ENCODE data around the gene LLPH.
A peak's percentile ranks its signal among the peaks of the same experiment; 100 is the strongest.
"Not testable (repeated sequence)": the region's sequence is repeated elsewhere in the genome, so short reads cannot be mapped to it uniquely, and the experiment has no call there.

LLPH gene

DNA sequence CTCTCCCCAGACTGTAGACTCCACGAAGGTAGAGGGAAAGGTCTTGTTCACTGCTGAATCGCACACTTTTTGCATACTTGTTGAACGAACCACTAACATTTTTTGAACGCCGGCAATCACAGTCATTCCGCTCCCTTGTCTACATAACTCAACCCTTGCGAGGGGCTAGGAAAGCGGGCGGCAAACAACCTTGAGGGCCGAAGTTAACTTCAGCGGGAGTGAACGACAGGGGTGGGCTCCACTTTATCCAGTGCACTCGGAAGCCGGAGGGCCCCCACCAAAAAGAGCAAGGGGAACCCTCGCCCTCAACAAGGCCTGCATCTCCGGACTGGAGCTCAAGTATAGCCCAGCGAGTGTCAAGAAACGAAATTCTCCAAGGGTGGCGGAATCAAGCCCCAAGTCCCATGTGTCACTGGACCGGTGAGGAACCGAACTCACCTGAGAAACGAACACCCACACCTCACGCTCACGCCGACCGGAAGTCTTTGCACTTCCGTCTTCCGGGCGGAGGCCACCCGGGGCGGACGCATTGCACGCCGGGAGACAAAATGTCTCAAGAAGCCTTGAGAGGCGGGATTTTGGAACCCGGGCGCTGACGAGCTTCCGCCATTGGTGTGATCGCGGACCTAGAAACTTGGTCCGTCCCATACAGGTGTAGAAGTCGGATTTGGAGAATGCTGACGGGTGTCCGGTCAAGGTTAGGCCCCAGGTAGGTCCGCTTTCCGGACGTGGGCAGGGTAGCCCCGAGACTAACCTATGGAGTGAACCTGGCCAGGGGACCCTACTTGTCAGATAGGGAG lies at the start of gene LLPH:
Gene LLPH (minus strand): TSS at position 484 of the 800 bp plus-strand sequence. CDS start 1,644 bp downstream, outside the sequence.
- DNase-seq (ENCODE audit: low spot score): peak; percentile 92

DNA sequence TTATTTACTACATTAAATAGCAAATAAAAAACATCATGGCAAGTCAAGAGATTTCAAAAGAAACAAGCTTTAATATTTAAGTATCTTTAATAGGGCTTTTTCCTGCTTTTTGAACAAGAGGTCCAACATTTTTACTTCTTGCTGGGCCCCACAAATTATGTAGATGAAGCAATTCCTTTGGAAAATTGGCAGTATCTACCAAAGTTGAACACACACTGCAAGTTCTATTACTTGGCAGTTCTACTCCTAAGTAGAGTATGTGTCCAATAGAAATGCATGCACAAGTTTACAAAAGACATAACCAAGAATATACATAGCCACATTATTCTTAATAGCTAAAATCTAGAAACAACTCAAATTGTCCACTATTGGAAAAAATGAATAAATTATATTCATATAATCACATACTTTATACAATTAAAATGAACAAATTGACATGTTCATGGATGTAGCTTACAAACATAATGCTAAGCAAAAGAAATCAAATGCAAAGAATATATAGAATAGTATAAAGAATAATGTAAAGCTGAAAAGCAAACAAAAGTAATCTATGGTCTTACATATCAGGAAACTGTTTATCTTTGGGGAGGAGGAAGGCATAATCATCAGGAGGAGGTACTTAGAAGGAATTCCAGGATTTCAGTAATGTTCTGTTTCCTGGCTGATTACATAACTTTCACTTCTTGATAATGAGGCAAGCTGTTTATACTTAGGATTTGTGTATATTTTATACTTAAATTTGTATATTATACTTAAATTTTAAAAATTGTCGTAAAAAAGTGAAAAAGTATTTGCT lies 45.8 kb upstream of the LLPH start:
- no peak for DNase-seq (ENCODE audit: low spot score)

DNA sequence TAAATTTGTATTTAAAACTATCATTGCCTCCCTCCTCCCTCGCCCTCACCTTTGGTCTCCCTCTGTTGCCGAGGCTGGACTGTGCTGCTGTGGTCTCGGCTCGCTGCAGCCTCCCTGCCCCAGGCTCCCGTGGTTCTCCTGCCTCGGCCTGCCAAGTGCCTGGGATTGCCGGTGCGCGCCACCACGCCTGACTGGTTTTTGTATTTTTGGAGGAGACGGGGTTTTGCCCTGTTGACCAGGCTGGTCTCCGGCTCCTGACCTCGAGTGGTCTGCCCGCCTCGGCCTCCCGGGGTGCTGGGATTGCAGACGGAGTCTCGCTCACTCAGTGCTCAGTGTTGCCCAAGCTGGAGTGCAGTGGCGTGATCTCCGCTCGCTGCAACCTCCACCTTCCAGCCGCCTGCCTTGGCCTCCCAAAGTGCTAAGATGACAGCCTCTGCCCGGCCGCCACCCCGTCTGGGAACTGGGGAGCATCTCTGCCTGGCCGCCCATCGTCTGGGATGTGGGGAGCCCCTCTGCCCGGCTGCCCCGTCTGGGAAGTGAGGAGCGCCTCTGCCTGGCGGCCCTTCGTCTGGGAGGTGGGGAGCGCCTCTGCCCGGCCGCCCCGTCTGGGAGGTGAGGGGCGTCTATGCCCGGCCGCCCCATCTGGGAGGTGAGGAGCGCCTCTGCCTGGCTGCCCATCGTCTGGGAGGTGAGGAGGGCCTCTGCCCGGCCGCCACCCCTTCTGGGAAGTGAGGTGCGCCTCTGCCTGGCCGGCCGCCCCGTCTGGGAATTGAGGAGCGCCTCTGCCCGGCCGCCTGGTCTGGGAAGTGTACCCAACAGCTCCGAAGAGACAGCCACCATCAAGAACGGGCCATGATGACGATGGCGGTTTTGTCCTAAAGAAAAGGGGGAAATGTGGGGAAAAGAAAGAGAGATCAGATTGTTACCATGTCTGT lies 44.1 kb upstream of the LLPH start:
- not testable (repeated sequence) for DNase-seq (ENCODE audit: low spot score)

DNA sequence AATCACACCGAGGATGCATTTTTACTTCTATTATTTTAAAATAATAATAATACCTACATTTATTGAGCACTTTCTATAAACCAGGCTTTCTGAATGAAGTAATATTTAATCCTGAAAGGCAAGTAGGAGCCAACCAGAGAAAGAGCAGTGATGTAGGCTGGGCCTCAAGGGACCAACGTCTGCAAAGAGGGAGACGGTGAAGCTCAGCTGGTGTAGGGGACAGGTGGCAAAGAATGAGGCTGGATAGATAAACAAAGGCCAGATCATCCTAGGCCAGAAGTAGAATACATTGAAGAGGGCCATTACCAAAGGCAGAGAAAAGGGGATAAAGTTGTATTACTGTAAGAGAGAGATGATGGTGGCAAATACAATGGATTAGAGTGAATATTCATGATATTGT lies 40.1 kb upstream of the LLPH start:
- DNase-seq (ENCODE audit: low spot score): no peak

DNA sequence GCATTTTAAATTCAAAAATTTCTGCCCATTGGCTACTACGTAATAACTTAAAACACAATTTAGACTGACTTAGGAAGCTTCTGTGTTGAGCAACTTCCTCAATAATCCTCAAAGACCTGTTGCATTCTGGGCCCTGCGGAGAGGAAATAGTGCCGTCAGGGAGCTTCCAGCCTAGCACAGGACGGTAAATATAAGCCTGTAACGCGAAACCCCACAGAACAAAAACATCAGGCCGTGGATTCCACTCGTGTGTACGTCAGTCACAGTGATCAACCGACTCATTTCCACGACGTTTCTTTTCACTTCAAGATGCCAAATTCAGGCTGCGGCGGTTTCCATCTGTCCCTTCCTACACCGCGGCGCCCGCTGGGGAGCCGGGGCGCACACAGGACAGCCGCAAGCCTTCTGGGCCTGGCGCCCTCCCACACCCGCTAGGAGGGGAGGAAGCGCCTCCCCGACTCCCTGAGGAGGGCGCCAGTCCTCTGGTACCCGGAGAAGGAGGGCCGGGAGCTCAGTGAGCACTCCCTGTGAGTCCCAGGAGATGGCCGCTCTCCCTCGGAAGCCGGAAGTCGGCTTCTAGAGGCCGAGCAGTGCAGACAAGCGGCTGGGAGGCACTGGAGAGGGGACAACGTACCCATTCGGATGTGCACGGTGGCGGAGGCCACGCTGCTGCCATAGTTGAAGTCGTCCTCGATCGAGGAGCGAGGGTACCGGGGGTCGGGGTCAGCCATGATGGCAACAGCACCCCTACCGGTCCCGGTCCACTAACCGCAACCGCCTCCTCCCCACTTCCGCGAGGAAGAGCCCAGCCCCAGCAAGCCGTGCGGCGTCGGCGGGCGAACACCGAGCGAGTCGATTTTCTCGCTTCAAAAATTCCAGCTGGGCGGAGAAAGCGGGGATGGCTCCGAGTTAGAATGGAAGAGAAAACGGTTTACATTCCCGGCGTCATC lies 38.9 kb upstream of the LLPH start, which contains the start of gene TMBIM4:
Gene TMBIM4 (minus strand): TSS at position 776 of the 950 bp plus-strand sequence. CDS start 45 bp downstream, at position 731.
- peak; percentile 91 for DNase-seq (ENCODE audit: low spot score)

DNA sequence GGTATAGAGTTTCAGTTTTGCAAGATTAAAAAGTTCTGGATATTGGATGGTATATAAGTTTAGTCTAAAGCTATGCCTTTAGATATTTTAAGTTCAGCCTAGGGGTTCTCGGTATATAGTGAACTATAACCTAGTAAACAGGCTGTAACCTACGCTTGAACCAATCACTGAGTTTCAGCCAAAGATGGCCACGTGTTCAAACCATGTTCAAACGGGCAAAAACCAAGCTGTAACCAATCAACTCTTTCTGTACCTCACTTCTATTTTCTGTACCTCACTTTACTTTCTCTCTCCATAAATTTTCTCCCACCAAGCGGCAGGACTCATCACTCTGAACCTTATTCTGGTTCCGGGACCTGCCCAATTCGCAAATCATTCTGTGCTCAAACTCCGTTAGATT lies 37.9 kb upstream of the LLPH start:
- DNase-seq (ENCODE audit: low spot score): no peak

DNA sequence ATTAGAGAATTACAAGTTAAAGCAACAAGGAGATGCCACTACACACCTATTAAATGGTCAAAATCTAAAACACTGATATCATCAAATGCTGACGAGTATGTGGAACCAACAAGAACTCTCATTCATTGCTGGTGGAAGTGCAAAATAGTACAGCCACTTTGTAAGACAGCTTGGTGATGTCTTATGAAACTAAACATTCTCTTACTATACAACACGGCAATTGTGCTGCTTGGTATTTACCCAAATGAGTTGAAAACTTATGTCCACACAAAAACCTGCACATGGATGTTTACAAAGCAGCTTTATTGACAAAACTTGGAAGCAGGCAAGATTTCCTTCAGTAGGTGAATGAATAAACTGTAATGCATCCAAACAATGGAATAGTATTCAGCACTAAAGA lies 36.0 kb upstream of the LLPH start:
- DNase-seq (ENCODE audit: low spot score): no peak

DNA sequence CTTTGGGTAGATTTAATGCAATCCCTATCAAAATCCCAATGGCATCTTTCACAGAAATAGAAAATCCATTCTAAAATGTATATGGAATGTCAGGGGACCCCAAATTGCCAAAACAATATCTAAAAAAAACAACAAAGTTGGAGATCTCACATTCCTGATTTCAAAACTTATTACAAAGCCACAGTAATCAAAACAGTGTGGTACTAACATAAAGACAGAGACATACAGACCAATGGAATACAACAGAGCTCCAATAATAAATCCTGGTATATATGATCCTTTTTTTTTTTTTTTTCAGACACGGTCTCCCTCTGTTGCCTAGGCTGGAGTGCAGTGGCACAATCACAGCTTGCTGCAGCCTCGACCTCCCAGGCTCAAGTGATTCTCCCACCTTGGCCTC lies 34.6 kb upstream of the LLPH start:
- no peak for DNase-seq (ENCODE audit: low spot score)

DNA sequence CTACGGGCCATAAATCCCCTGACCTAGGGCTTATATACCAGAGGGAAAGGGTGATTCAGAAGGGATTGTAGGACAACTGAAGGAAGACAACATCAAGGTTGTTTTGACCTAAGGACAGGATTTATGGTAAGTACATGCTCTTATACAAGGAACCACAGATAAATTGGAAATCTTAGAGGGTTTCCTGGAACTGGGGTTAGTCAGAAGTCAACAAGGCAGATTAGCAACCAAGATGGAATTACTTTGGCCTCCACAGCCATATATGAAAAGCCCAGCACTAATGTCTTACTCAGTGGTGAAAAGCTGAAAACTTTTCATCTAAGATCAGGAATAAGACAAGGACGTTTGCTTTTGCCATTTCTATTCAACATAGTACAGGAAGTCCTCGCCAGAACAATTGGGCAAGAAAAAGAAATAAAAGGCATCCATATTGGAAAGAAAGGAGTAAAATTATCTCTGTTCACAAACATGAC lies 33.8 kb upstream of the LLPH start:
- DNase-seq (ENCODE audit: low spot score): no peak

DNA sequence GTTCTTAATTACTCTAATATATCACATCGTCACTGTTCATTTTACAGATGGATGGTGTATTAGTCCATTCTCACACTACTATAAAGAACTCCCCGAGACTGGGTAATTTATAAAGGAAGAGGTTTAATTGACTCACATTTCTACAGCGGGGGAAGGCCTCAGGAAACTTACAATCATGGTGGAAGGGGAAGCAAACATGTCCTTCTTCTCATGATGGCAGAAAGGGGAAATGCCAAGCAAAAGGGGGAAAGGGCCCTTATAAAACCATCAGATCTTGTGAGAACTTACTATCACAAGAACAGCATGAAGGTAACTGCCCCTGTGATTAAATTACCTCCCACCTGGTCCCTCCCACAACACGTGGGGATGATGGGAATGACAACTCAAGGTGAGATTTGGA lies 32.7 kb upstream of the LLPH start:
- DNase-seq (ENCODE audit: low spot score): no peak

DNA sequence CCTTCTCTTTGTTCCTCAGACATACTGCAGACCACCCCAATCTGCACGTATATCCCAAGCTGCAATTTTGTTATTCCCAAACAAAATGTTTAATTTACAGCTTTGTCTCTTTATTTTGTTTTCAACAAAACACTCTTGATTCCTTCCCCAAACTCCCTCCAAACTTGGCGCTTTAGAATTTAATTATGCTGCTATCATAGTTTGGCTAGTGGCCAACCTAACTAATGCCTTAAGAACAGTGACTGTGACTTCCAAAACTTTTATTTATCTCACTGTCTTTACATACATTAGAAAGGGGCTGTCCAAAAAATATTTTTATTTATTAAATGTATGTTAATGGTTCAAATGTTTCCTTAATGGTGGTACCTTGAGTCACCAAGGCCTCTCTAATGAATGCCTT lies 32.2 kb upstream of the LLPH start:
- DNase-seq (ENCODE audit: low spot score): no peak

DNA sequence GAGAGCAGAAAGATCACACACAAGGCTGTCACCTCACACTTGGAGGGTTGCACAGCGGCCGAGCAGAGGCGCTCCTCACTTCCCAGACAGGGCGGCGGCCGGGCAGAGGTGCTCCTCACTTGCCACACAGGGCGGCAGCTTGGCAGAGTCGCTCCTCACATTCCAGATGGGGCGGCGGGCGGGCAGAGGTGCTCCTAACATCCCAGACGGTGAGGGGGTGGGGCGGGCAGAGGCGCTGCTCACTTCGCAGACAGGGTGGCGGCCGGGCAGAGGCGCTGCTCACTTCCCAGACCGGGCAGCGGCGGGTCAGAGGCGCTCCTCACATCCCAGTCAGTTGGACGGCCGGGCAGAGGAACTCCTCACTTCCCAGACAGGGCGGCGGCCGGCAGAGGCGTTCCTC lies 30.2 kb upstream of the LLPH start:
- no peak for DNase-seq (ENCODE audit: low spot score)

DNA sequence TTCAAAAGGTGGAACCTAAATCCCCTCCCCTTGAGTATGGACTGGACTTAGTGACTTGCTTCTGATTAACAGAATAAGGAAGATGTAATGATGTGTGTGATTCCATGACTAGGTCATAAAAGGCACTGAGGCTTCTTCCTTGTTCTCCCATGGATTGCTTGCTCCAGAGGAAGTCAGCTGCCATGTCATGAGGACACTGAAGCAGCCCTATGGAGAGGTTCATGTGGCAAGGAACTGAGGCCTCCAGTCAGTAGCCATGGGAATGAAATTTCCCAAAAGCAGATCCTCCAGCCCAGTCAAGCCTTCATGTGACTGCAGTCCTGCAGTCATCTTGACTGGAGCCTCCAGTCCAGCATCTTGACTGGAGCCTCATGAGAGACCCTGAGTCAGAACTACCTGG lies 28.6 kb upstream of the LLPH start:
- no peak for DNase-seq (ENCODE audit: low spot score)

DNA sequence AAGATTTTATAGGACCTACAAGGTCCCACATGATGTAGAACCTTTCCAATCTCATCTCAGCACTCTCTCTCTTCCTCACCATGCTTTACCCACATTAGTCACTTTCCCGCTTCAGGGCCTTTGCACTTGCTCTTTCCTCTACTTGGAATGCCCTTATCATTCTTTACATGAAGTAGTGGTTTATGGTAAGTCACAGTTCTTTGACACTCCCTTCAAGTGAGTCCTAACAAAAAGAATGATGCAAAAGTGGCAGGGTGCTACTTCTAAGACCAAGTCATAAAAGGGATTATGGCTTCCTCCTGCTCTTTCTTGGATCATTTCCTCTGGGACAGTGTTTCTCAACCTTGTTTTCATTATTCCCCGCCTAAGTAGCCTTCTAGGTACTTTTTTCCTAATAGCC lies 26.1 kb upstream of the LLPH start:
- DNase-seq (ENCODE audit: low spot score): no peak

DNA sequence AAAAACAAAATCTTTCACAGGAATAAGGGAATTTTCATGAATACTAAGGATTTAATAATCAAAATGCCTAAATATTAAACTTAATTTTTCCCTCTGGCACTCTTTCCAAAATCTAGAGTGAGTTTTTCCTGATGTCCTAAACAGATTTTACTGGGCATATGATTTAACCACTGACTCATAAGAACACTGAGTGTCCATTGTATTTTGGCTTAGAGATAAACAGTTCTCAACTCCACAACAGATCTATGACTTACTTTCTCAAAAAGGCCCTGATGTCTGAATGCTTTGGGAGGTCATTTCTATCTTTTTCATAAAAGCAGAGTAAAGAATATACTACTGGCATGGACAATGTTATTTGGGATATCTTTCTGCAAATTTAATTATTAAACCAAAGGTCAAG lies 24.2 kb upstream of the LLPH start:
- DNase-seq (ENCODE audit: low spot score): peak; percentile 39

DNA sequence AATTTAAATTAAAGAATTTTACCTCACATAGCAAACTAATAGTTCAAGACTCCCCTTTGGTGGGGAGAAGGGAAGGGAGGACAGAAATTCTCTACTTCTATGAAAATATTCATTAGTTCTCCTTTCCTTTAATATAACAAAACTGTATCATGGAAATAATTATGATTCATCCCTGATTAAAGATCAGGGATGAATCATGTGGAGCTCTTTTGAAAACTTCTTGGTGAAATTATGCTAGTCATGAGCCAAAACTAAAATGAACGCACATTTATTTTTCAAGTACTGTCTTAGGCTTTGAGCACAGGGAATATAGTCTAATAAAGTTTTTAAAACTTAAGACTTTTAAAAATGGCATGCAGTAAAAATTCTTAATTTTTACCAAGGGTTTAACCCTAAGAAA lies 22.2 kb upstream of the LLPH start:
- DNase-seq (ENCODE audit: low spot score): no peak

DNA sequence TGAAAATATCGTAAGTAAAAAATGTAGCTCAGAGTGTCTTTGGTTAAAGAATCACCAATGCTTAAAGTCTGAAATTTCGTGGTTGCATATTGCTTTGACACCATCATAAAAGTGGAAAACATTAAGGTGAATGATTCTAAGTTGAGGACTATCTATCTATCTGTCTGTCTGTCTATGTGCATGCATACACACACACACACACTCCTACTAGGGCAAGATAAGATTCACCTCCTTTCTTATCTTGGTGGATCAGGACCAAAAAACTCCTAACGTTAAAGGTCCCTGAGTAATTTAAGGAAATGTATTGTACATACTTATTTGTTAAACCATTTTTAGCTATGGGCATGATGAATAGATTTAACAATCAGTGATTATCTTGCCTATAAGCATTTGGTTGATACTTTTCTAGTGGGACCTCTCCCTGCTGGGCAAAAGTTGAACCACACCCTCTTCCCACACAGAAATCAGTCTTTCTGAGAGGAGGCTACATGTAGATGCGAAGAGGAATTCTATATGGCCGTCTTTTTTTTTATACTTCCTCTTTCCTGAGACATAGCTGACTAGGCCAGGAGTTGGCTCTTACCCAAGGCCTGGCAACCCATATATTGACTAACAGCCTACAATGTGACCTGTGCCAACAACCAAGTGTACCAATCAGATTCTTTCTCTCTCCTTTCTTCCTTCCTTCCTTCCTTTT lies 19.3 kb upstream of the LLPH start:
- DNase-seq (ENCODE audit: low spot score): no peak

DNA sequence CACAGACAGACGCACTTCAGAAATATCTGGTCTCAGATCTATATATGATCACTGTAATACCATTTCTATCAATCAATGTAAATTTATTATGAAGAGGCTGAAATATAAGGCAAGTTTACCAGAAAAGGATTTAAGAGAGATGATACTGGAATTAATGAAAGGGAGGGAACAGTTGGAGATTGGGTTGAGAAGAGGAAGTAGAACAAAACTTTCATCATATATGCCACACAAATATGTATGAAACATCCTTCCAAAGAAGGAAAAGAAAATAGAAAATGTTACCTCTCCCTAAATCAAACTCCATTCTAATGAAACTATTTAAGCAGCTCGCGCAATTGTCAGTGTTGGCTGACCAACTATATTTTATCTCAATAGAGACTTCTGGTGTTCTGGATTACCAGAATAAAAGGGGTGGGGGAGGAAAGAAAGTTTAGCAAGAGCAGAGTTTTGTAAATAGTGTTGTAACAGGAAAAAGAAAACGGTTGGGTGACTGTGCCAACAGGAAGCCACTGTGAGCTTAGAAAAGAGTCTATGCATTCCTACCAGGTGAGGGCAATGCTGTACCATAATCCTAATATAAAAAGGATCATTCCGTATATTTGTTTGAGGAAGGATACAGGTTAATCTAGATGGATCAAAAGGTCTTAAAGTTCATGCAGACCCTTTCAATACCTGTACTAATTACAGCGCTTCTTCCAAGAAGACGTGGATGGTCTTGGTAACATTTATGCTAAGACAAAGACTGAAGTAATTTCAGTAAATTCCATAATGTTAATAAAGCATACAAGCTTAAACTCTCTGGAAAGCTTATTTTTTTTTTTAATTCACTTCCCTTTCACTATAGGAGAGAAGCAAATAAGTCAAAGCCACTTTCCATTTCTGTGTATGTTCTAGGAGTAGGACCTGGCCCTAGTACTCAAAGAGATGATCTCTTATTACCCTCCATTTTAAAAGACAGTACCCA lies 14.5 kb upstream of the LLPH start:
- DNase-seq (ENCODE audit: low spot score): peak; percentile 65

DNA sequence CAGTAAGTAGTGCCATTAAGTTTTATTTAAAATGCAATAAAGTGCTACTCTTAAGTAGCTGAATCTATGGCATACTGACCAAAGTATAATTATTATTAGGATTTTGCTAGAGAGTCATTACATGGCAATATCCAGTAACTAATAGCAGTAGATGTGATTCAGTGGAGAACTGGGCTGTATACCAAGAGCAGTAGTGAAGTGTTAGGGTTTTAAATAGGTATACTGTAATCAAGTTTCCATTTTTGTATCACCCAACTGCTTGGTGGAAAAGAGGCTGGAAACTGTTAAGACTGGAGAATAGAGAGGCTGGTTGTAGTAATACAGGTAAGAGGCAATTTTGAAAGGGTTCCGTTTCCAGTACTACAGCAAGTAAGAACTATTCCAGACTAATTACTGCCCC lies 13.3 kb upstream of the LLPH start:
- DNase-seq (ENCODE audit: low spot score): no peak

Data from AG08396 (cell line).